H1 (cell line): ENCODE measurements around the gene QRICH2. TPM values are rescaled to one million over a fixed set of nuclear protein-coding genes. Genes with fewer than 3 reads are reported as not detected.

ENCODE experiments used
- CBX5 ChIP-seq: fragments of 300-800, 300-1000 bp; sonication (generic); IDR thresholded peaks from 2 replicates; pipeline ENCODE4 v1.7.1; 2016; ENCODE audit warnings: antibody characterized with exemption, low read length, low read depth
- EZH2 ChIP-seq: fragments of 200-600 bp; sonication (generic); IDR thresholded peaks from 2 replicates; pipeline ENCODE4 v1.7.1; 2012; ENCODE audit warnings: low read depth, mild to moderate bottlenecking, moderate library complexity, low read length, inconsistent platforms; ENCODE audit not compliant: severe bottlenecking
- RBBP5 ChIP-seq: IDR thresholded peaks from 2 replicates; pipeline ENCODE4 v1.7.1; 2012; ENCODE audit warnings: low read depth, mild to moderate bottlenecking, inconsistent platforms, low read length, moderate library complexity, borderline replicate concordance
- SAP30 ChIP-seq: fragments of 300-600 bp; sonication (generic); IDR thresholded peaks from 2 replicates; pipeline ENCODE4 v1.7.1; 2012; ENCODE audit warnings: low read length, moderate library complexity, mild to moderate bottlenecking, inconsistent platforms; ENCODE audit not compliant: insufficient read depth, insufficient replicate concordance
- SRF ChIP-seq: IDR thresholded peaks from 2 replicates; pipeline ENCODE4 v1.6.1; 2011; ENCODE audit warnings: mild to moderate bottlenecking, low read depth, low read length, moderate library complexity
- TAF1 ChIP-seq: IDR thresholded peaks from 2 replicates; pipeline ENCODE4 v1.6.1; 2011; ENCODE audit warnings: mild to moderate bottlenecking, low read depth, low read length
- TBP ChIP-seq: IDR thresholded peaks from 2 replicates; pipeline ENCODE4 v1.6.1; 2011; ENCODE audit warnings: low read depth, low read length, improper control_type of control experiment
- polyA plus RNA-seq, 7 experiments: library from polyadenylated mRNA; depleted of rRNA in 3 of 7; stranded (reverse) in 5 of 7; unstranded in 2 of 7; fragments of >200 nt in 5 of 7; fragments of 200-250 nt in 2 of 7; gene quantifications; 1 replicate in 5 of 7; 2 replicates in 1 of 7; 4 replicates in 1 of 7; pipeline versions ENCODE4 v1.2.1 to v1.2.3, GENCODE V29; 2011 to 2013; ENCODE audit warnings: missing spikeins in 2 of 7, mixed read lengths in 2 of 7
- total RNA-seq: library from RNA; stranded (reverse); fragmentation: NEBNext Ultra II Directional; extraction: Animal tissue kit (Norgen Biotek cat#: 25700); gene quantifications from 2 replicates; pipeline ENCODE4 v1.2.1, GENCODE V29; 2021

Gene QRICH2
- total and polyA plus RNA-seq, 2 of the 8 experiments (the other 6 are each of a cell fraction or from before 2014, with no cell fraction given): 2.8 to 3.8 TPM

DNA sequence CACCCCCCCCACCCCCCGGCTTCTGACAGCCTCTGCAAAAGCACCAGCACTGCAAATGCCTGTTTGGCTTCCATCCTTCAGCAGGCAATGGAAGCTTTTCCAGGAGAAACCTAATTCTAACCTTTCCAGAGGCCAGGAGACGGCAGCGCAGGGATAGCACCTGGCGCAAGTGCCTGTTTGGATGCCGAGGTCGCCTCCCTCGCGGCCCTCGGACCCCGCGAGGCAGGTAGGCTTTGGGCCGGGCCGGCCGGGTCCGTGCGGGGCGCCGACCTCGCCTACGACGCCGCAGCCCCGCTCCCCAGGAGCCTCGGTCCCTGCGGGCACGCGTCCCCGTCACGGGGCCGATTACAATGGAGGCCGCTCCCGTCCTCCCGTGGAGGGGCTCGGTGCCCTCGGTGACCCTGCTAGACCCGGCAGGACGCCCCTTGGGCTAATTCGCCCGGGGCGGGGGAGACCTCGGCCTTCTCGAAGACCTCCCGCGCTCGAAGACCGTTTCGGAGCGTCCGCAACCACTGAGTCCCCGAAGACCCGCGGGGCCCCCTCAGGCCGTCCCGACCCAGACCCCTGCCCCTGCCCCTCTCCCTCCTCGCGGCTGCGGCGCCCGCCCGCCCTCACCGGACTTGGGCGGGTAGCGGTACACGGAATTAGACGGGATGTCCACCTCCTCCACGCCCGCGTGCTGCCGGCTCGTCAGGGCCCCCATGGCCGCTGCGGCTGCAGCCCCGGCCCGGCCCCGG lies 68.4 kb downstream of the QRICH2 start (continued):
- no peak for TF ChIP-seq TAF1
- TF ChIP-seq RBBP5: peak; percentile 18; the same call in 1 of the 2 replicates
- TF ChIP-seq CBX5: no peak
- TF ChIP-seq EZH2: peak; percentile 60
- no peak for TF ChIP-seq SRF
- TF ChIP-seq SAP30: no peak
- no peak for TF ChIP-seq TBP
